GM19351 (cell line): ENCODE data around the gene LSM7.
"Not testable (repeated sequence)": the region's sequence is repeated elsewhere in the genome, so short reads cannot be mapped to it uniquely, and the experiment has no call there.

Experiments used
- ATAC-seq: cut with Tn5 transposase; IDR thresholded peaks from one replicate; pipeline ENCODE4 v1.9.1; 2021; ENCODE audit warnings: mild to moderate bottlenecking, moderate library complexity; ENCODE audit not compliant: unreplicated experiment

LSM7 gene

GRCh38 chr19:2281265-2282061, 46.9 kb downstream of the LSM7 start:
- not testable (repeated sequence) for ATAC-seq

GRCh38 chr19:2280633-2281264, 47.6 kb downstream of the LSM7 start:
- no peak for ATAC-seq

- ATAC-seq, result no peak
Observed at GRCh38 chr19:2278459-2279158, 49.8 kb downstream of the LSM7 start.

GRCh38 chr19:2277138-2277537, 51.2 kb downstream of the LSM7 start:
- ATAC-seq, result no peak

- ATAC-seq, result no peak
Observed at GRCh38 chr19:2276429-2276986, 51.9 kb downstream of the LSM7 start.

- no peak for ATAC-seq
Observed at GRCh38 chr19:2275588-2276428, 52.6 kb downstream of the LSM7 start.

GRCh38 chr19:2274931-2275535, 53.4 kb downstream of the LSM7 start:
- no peak for ATAC-seq

GRCh38 chr19:2274185-2274711, 54.1 kb downstream of the LSM7 start:
- ATAC-seq, result no peak

- ATAC-seq, result no peak
Observed at GRCh38 chr19:2273356-2274184, 54.8 kb downstream of the LSM7 start.
